Measurements from ENCODE around the gene DYNLRB1. TPM values are rescaled to one million over a fixed set of nuclear protein-coding genes. Genes with fewer than 3 reads are reported as not detected.

DYNLRB1 gene
- total and polyA plus RNA-seq, 2 of the 13 experiments (the other 11 are each of a cell fraction or from before 2014, with no cell fraction given): 140 to 244 TPM

GRCh38 chr20:34522969-34523871 lies 7.0 kb downstream of the DYNLRB1 start (continued):
- TF ChIP-seq GFI1 (CRISPR knock-in tag; IDR thresholded peaks at IDR 0.05; ENCODE audit: borderline replicate concordance): peak; percentile 69
- no peak for TF ChIP-seq ZBTB46 (CRISPR knock-in tag; IDR thresholded peaks at IDR 0.05; ENCODE audit: borderline replicate concordance)
- TF ChIP-seq ADNP (CRISPR knock-in tag; IDR thresholded peaks at IDR 0.05): no peak
- peak; percentile 92 for TF ChIP-seq KDM2A (CRISPR knock-in tag; IDR thresholded peaks at IDR 0.05; ENCODE audit: borderline replicate concordance, low read depth)
- no peak for TF ChIP-seq CREBL2 (CRISPR knock-in tag; IDR thresholded peaks at IDR 0.05; ENCODE audit: borderline replicate concordance)
- no peak for TF ChIP-seq ZNF674 (CRISPR knock-in tag; IDR thresholded peaks at IDR 0.05; ENCODE audit: low read depth)
- no peak for TF ChIP-seq GPN1 (CRISPR knock-in tag; IDR thresholded peaks at IDR 0.05; ENCODE audit: borderline replicate concordance)
- no peak for TF ChIP-seq SMAD3 (CRISPR knock-in tag; IDR thresholded peaks at IDR 0.05)
- TF ChIP-seq GPBP1L1 (CRISPR knock-in tag; IDR thresholded peaks at IDR 0.05): no peak
- no peak for TF ChIP-seq ATF7-NPFF (CRISPR knock-in tag; IDR thresholded peaks at IDR 0.05; ENCODE audit: low read depth)
- TF ChIP-seq PHF8 (CRISPR knock-in tag; IDR thresholded peaks at IDR 0.05): no peak
- no peak for TF ChIP-seq ZNF800 (CRISPR knock-in tag; IDR thresholded peaks at IDR 0.05)
- no peak for TF ChIP-seq NFIB (CRISPR knock-in tag; IDR thresholded peaks at IDR 0.05; ENCODE audit: borderline replicate concordance)
- TF ChIP-seq NFATC3 (CRISPR knock-in tag; IDR thresholded peaks at IDR 0.05): no peak
- no peak for TF ChIP-seq HNRNPLL (IDR thresholded peaks at IDR 0.05; ENCODE audit: low read depth, low read length, poor library complexity, severe bottlenecking)
- peak; percentile 37; the same call in 1 of the 2 replicates for TF ChIP-seq FOXO1 (CRISPR knock-in tag; IDR thresholded peaks at IDR 0.05)
- TF ChIP-seq ZNF782 (CRISPR knock-in tag; IDR thresholded peaks at IDR 0.05; ENCODE audit: borderline replicate concordance): no peak
- TF ChIP-seq CHCHD3 (CRISPR knock-in tag; IDR thresholded peaks at IDR 0.05): no peak
- TF ChIP-seq GABPB1 (CRISPR knock-in tag; IDR thresholded peaks at IDR 0.05): 0 out of 2 replicates have a peak, but pooled peaks have one; percentile 38
- no peak for TF ChIP-seq MXD3 (CRISPR knock-in tag; IDR thresholded peaks at IDR 0.05)
- TF ChIP-seq GLI4 (CRISPR knock-in tag; IDR thresholded peaks at IDR 0.05; ENCODE audit: borderline replicate concordance): no peak
- peak; percentile 90 for TF ChIP-seq ZBTB38 (CRISPR knock-in tag; IDR thresholded peaks at IDR 0.05)
- TF ChIP-seq MAZ (IDR thresholded peaks at IDR 0.05; ENCODE audit: borderline replicate concordance, low read depth, low read length): no peak
- TF ChIP-seq MAZ (CRISPR knock-in tag; IDR thresholded peaks at IDR 0.05; ENCODE audit: low read depth): no peak; the same call in 1 of the 2 replicates

All from HepG2 (cell line).